ENCODE measurements around the gene GOLGA1. TPM values are rescaled to one million over a fixed set of nuclear protein-coding genes. Genes with fewer than 3 reads are reported as not detected.

The GOLGA1 gene
- total and polyA plus RNA-seq, 2 of the 13 experiments (the other 11 are each of a cell fraction or from before 2014, with no cell fraction given) = 12.7 to 15.9 TPM

DNA sequence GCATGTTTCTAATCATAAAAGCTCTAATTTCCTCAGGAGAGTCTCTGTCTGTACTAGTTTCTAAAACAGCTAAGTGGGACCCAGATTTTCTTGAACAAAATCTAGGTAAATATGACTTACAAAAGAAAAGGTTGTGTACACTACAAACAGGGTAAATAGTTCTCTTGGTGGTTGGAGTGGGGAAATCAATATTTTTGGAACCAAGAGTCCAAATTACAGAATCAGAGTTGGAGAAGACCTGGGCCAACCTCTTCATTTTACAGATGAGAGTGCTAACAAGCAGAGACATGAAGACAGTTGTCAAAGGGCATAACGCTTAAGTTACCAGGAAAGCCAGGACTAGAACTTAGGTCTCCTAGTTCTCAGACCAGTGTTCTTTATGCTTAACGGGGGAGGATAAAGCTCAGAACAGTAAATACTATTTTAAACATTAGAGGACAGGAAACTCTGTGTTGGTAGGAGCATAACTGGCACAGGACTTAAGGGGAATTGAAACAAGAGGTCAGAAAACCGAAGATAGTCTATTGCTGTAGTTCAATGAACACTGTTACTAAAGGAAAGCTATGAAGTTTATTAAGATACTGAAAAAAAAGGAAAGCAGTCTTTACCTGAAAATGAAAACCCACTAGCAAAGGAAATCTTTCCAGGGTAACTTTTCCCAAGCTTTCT, 9.3 kb upstream of the GOLGA1 start (continued):
- TF ChIP-seq, protein P1, sequence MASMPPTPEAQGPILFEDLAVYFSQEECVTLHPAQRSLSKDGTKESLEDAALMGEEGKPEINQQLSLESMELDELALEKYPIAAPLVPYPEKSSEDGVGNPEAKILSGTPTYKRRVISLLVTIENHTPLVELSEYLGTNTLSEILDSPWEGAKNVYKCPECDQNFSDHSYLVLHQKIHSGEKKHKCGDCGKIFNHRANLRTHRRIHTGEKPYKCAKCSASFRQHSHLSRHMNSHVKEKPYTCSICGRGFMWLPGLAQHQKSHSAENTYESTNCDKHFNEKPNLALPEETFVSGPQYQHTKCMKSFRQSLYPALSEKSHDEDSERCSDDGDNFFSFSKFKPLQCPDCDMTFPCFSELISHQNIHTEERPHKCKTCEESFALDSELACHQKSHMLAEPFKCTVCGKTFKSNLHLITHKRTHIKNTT (CRISPR knock-in tag; IDR thresholded peaks at IDR 0.05) = no peak
- TF ChIP-seq ZNF549 (CRISPR knock-in tag; IDR thresholded peaks at IDR 0.05) (no peak), FOXO1 (CRISPR knock-in tag; IDR thresholded peaks at IDR 0.05) (peak; percentile 39; the same call in 1 of the 2 replicates), BORCS8-MEF2B (CRISPR knock-in tag; IDR thresholded peaks at IDR 0.05) (no peak), FOXM1 (CRISPR knock-in tag; IDR thresholded peaks at IDR 0.05) (no peak), JUND (CRISPR knock-in tag; IDR thresholded peaks at IDR 0.05) (no peak), ATM (IDR thresholded peaks at IDR 0.05; ENCODE audit: borderline replicate concordance) (no peak), PHF20 (CRISPR knock-in tag; IDR thresholded peaks at IDR 0.05) (no peak), ZNF44 (CRISPR knock-in tag; IDR thresholded peaks at IDR 0.05) (no peak)
- TF ChIP-seq, protein P2, sequence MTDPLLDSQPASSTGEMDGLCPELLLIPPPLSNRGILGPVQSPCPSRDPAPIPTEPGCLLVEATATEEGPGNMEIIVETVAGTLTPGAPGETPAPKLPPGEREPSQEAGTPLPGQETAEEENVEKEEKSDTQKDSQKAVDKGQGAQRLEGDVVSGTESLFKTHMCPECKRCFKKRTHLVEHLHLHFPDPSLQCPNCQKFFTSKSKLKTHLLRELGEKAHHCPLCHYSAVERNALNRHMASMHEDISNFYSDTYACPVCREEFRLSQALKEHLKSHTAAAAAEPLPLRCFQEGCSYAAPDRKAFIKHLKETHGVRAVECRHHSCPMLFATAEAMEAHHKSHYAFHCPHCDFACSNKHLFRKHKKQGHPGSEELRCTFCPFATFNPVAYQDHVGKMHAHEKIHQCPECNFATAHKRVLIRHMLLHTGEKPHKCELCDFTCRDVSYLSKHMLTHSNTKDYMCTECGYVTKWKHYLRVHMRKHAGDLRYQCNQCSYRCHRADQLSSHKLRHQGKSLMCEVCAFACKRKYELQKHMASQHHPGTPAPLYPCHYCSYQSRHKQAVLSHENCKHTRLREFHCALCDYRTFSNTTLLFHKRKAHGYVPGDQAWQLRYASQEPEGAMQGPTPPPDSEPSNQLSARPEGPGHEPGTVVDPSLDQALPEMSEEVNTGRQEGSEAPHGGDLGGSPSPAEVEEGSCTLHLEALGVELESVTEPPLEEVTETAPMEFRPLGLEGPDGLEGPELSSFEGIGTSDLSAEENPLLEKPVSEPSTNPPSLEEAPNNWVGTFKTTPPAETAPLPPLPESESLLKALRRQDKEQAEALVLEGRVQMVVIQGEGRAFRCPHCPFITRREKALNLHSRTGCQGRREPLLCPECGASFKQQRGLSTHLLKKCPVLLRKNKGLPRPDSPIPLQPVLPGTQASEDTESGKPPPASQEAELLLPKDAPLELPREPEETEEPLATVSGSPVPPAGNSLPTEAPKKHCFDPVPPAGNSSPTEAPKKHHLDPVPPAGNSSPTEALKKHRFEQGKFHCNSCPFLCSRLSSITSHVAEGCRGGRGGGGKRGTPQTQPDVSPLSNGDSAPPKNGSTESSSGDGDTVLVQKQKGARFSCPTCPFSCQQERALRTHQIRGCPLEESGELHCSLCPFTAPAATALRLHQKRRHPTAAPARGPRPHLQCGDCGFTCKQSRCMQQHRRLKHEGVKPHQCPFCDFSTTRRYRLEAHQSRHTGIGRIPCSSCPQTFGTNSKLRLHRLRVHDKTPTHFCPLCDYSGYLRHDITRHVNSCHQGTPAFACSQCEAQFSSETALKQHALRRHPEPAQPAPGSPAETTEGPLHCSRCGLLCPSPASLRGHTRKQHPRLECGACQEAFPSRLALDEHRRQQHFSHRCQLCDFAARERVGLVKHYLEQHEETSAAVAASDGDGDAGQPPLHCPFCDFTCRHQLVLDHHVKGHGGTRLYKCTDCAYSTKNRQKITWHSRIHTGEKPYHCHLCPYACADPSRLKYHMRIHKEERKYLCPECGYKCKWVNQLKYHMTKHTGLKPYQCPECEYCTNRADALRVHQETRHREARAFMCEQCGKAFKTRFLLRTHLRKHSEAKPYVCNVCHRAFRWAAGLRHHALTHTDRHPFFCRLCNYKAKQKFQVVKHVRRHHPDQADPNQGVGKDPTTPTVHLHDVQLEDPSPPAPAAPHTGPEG (CRISPR knock-in tag; IDR thresholded peaks at IDR 0.05) = no peak
- TF ChIP-seq, protein P3, sequence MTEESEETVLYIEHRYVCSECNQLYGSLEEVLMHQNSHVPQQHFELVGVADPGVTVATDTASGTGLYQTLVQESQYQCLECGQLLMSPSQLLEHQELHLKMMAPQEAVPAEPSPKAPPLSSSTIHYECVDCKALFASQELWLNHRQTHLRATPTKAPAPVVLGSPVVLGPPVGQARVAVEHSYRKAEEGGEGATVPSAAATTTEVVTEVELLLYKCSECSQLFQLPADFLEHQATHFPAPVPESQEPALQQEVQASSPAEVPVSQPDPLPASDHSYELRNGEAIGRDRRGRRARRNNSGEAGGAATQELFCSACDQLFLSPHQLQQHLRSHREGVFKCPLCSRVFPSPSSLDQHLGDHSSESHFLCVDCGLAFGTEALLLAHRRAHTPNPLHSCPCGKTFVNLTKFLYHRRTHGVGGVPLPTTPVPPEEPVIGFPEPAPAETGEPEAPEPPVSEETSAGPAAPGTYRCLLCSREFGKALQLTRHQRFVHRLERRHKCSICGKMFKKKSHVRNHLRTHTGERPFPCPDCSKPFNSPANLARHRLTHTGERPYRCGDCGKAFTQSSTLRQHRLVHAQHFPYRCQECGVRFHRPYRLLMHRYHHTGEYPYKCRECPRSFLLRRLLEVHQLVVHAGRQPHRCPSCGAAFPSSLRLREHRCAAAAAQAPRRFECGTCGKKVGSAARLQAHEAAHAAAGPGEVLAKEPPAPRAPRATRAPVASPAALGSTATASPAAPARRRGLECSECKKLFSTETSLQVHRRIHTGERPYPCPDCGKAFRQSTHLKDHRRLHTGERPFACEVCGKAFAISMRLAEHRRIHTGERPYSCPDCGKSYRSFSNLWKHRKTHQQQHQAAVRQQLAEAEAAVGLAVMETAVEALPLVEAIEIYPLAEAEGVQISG (CRISPR knock-in tag; IDR thresholded peaks at IDR 0.05) = no peak
- TF ChIP-seq, protein P4, sequence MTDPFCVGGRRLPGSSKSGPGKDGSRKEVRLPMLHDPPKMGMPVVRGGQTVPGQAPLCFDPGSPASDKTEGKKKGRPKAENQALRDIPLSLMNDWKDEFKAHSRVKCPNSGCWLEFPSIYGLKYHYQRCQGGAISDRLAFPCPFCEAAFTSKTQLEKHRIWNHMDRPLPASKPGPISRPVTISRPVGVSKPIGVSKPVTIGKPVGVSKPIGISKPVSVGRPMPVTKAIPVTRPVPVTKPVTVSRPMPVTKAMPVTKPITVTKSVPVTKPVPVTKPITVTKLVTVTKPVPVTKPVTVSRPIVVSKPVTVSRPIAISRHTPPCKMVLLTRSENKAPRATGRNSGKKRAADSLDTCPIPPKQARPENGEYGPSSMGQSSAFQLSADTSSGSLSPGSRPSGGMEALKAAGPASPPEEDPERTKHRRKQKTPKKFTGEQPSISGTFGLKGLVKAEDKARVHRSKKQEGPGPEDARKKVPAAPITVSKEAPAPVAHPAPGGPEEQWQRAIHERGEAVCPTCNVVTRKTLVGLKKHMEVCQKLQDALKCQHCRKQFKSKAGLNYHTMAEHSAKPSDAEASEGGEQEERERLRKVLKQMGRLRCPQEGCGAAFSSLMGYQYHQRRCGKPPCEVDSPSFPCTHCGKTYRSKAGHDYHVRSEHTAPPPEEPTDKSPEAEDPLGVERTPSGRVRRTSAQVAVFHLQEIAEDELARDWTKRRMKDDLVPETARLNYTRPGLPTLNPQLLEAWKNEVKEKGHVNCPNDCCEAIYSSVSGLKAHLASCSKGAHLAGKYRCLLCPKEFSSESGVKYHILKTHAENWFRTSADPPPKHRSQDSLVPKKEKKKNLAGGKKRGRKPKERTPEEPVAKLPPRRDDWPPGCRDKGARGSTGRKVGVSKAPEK (CRISPR knock-in tag; IDR thresholded peaks at IDR 0.05; ENCODE audit: borderline replicate concordance) = no peak

All from HepG2 (cell line).